ENCODE results near the gene EXOC1.
"Not testable (repeated sequence)": the region's sequence is repeated elsewhere in the genome, so short reads cannot be mapped to it uniquely, and the experiment has no call there.

The EXOC1 gene

GRCh38 chr4:55853484-55854046, at the start of gene EXOC1:
EXOC1 (plus strand) TSS chr4:55853648; CDS start chr4:55858324, 4,676 bp downstream.
- DNase-seq (ENCODE audit: low spot score), result peak; percentile 93

- no peak for DNase-seq (ENCODE audit: low spot score)
These were observed 45.9 kb upstream of the EXOC1 start for GRCh38 chr4:55807556-55807955.

- DNase-seq (ENCODE audit: low spot score), result no peak
These were observed 45.3 kb upstream of the EXOC1 start for GRCh38 chr4:55808186-55808585.

GRCh38 chr4:55808632-55809031, 44.8 kb upstream of the EXOC1 start:
- no peak for DNase-seq (ENCODE audit: low spot score)

- no peak for DNase-seq (ENCODE audit: low spot score)
These were observed 35.8 kb upstream of the EXOC1 start for GRCh38 chr4:55817691-55818090.

GRCh38 chr4:55819634-55820033, 33.8 kb upstream of the EXOC1 start, which contains the start of gene EXOC1L:
EXOC1L (plus strand) TSS chr4:55819790; CDS start chr4:55820027, 237 bp downstream.
- DNase-seq (ENCODE audit: low spot score), result peak; percentile 76

GRCh38 chr4:55820279-55820678, 33.2 kb upstream of the EXOC1 start:
- DNase-seq (ENCODE audit: low spot score), result no peak

GRCh38 chr4:55822329-55822728, 31.1 kb upstream of the EXOC1 start:
- no peak for DNase-seq (ENCODE audit: low spot score)

GRCh38 chr4:55824865-55825264, 28.6 kb upstream of the EXOC1 start:
- DNase-seq (ENCODE audit: low spot score), result no peak

GRCh38 chr4:55826986-55827385, 26.5 kb upstream of the EXOC1 start:
- DNase-seq (ENCODE audit: low spot score), result no peak

GRCh38 chr4:55827582-55827981, 25.9 kb upstream of the EXOC1 start:
- DNase-seq (ENCODE audit: low spot score), result no peak

- no peak for DNase-seq (ENCODE audit: low spot score)
These were observed 23.4 kb upstream of the EXOC1 start for GRCh38 chr4:55830048-55830447.

GRCh38 chr4:55830716-55831115, 22.7 kb upstream of the EXOC1 start:
- no peak for DNase-seq (ENCODE audit: low spot score)

- DNase-seq (ENCODE audit: low spot score), result no peak
These were observed 19.2 kb upstream of the EXOC1 start for GRCh38 chr4:55834086-55834795.

- no peak for DNase-seq (ENCODE audit: low spot score)
These were observed 15.5 kb upstream of the EXOC1 start for GRCh38 chr4:55837903-55838302.

- DNase-seq (ENCODE audit: low spot score), result no peak
These were observed 15.1 kb upstream of the EXOC1 start for GRCh38 chr4:55838356-55838755.

GRCh38 chr4:55838952-55839351, 14.5 kb upstream of the EXOC1 start:
- DNase-seq (ENCODE audit: low spot score), result no peak

GRCh38 chr4:55840956-55841355, 12.5 kb upstream of the EXOC1 start:
- DNase-seq (ENCODE audit: low spot score), result no peak

- DNase-seq (ENCODE audit: low spot score), result not testable (repeated sequence)
These were observed 11.8 kb upstream of the EXOC1 start for GRCh38 chr4:55841373-55842239.

GRCh38 chr4:55842312-55842711, 11.1 kb upstream of the EXOC1 start:
- not testable (repeated sequence) for DNase-seq (ENCODE audit: low spot score)

GRCh38 chr4:55849724-55850123, 3.7 kb upstream of the EXOC1 start:
- DNase-seq (ENCODE audit: low spot score), result no peak

GRCh38 chr4:55851885-55852284, 1.6 kb upstream of the EXOC1 start:
- DNase-seq (ENCODE audit: low spot score), result no peak

- no peak for DNase-seq (ENCODE audit: low spot score)
These were observed 681 bp downstream of the EXOC1 start for GRCh38 chr4:55854129-55854528.

Measured in iPS-NIHi11 (cell line).